ENCODE results near the gene CTRB1.

- TF ChIP-seq CTCF (conservative IDR thresholded peaks at IDR 0.05; ENCODE audit: low read depth, low read length) (no peak), EZH2 (IDR thresholded peaks at IDR 0.05; ENCODE audit: borderline replicate concordance, low read depth, low read length, poor library complexity, severe bottlenecking) (no peak)
Measured at GRCh38 chr16:75243667-75244224, 25.0 kb downstream of the CTRB1 start.
